AG09309 (cell line): Measurements from ENCODE around the gene LRRK1.

Source experiments
- DNase-seq: peaks from one replicate; pipeline ENCODE4 v3.0.0-alpha.2; 2010; ENCODE audit warnings: low read depth
- H3K4me3 ChIP-seq: 2 replicates; pipeline ENCODE4 v1.5.1; 2011; ENCODE audit warnings: mild to moderate bottlenecking, low read depth, low read length, moderate library complexity; ENCODE audit not compliant: control insufficient read depth
- TF ChIP-seq, protein P1 (sequence below): IDR thresholded peaks from 2 replicates; pipeline ENCODE4 v1.5.1; 2011; ENCODE audit warnings: mild to moderate bottlenecking, low read depth, low read length, inconsistent platforms; ENCODE audit not compliant: insufficient read depth, control insufficient read depth; ENCODE audit errors: missing control alignments

LRRK1 gene

DNA sequence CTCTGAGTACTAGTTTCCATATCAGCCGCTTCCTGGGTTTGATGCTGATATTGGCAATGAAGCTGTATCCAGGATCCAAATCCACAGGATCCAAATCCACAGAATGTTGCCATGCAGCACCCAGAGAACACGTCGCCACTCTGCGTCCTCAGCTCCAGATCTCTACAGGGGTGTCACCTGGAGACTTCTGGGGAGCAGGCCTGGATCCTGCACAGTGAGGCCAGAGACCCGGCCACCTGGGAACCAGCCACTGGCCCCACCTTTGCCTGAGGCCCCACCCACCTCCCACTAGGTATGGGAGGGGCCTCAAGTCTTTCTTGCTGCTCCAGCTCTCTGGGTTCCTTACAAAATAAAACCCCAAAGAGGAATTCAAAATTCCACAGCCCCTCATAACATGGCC, 123.9 kb downstream of the LRRK1 start:
- TF ChIP-seq, protein P1, sequence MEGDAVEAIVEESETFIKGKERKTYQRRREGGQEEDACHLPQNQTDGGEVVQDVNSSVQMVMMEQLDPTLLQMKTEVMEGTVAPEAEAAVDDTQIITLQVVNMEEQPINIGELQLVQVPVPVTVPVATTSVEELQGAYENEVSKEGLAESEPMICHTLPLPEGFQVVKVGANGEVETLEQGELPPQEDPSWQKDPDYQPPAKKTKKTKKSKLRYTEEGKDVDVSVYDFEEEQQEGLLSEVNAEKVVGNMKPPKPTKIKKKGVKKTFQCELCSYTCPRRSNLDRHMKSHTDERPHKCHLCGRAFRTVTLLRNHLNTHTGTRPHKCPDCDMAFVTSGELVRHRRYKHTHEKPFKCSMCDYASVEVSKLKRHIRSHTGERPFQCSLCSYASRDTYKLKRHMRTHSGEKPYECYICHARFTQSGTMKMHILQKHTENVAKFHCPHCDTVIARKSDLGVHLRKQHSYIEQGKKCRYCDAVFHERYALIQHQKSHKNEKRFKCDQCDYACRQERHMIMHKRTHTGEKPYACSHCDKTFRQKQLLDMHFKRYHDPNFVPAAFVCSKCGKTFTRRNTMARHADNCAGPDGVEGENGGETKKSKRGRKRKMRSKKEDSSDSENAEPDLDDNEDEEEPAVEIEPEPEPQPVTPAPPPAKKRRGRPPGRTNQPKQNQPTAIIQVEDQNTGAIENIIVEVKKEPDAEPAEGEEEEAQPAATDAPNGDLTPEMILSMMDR = no peak
- no peak overlapping the region for H3K4me3 ChIP-seq
- no peak for DNase-seq

DNA sequence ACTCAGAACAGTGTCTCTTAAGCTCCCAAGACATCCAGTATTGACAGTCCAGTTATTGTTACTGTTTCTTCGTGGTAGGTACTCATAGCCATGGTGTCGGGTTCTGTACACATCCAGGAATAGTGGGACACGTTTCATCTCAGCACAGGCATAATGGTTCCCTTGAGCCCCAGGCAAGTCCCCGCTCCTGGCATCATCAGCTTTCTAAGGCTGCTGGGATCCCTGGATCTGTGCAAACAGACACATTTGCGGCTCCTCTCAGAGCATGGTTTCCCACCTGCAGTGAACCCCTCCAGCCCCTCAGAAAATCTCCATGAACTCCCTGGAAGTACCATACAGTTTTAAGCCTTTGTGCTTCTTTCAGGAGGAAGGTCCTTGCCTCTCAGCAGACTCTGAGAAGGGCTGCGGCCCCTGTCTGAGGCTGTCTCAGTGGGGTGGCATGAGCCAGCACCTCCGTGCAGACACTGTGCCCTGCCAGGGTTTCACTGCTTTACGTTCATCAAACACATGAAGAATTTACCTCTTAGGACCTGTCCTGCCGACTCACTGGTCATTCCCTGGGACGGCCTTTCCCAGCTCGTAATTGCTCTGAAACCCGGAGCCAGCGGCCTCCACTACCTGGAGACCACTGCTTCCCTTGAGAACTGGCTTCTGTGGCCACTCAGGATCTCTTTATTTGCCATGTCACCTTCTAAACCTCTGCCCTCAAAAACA, 124.9 kb downstream of the LRRK1 start:
- DNase-seq = no peak
- no peak overlapping the region for H3K4me3 ChIP-seq
- TF ChIP-seq, protein P1 = no peak

DNA sequence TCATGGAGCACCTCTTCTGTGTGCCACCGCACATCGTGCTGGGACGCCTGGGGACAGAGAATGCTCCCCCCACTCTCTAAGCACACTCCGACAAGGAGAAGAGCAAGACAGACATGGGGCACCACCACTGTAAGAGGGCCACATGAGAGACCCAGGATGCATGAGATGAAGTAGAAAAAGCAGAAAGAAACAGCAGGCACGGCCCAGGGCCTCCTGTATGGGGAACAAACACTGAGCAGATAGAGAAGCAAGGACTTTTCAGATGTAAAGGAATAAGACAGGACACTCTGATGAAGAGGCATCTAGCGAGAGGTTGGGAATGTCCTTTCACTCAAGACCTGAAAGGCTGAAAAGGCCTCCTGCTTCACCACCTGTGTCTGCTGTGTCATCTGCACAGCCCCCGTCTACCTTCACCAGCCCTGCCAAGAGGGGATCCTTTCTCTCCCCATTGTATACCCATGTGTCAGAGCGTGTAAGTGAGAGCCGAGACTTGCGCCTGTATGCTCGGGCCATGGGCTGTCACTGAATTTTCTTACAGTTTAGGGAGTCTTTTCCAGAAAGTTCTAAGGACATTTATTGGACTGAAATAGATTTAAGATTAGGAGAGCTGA, 125.6 kb downstream of the LRRK1 start:
- no peak for DNase-seq
- TF ChIP-seq, protein P1 = no peak
- H3K4me3 ChIP-seq = no peak overlapping the region

GRCh38 chr15:101045236-101045646, 126.1 kb downstream of the LRRK1 start:
- no peak overlapping the region for H3K4me3 ChIP-seq
- TF ChIP-seq, protein P1 = no peak
- no peak for DNase-seq

DNA sequence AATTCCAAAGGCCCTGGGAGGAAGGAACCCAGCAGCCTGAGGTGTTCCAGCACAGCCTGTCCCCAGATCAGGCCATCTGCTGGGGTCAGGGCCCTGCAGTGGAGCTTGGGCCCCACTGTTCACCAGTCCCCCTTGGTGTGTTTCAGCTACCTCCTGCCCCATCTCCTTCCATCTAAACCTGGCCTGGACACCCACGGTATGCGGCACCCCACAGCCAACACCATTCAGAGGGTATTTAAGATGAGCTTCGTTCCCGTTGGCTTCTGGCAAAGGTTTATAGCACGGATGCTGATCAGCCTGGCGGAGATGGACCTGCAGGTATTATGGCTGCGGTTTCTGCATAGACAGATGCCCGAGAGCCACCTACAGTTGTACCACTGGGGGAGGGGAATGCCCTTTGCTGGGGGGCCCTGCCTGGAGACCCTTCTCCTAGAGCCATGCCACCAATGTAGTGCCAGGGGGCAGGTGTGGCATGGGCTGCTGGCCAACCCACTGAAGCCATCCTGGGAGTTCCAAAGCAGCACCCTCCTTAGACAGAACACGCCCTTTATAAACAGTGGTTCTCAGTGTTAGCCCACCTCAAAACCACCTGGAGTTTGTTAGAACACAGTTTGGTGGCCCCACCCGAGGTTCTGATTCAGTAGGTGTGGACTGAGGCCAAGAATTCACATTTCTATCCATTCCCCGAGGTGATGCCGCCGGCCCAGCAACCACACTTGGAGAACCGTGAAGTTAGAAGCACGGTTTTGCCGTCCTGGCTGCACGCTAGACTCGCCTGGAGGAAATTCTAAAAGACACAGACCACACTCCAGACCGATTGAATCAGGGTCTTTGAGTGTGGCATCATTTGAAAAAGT, 126.9 kb downstream of the LRRK1 start:
- TF ChIP-seq, protein P1 = no peak
- no peak for DNase-seq

GRCh38 chr15:101046826-101047225, 127.7 kb downstream of the LRRK1 start:
- TF ChIP-seq, protein P1 = no peak

More for the DNA sequence above, 126.9 kb downstream of the LRRK1 start:
- no peak overlapping the region for H3K4me3 ChIP-seq

More at GRCh38 chr15:101046826-101047225, 127.7 kb downstream of the LRRK1 start:
- no peak for DNase-seq
- H3K4me3 ChIP-seq = no peak overlapping the region
